ENCODE results near the gene CD27.

The CD27 gene

GRCh38 chr12:6434205-6435140 is 10.3 kb upstream of the CD27 start:
- DNase-seq = no peak

GRCh38 chr12:6435961-6436715 is 8.6 kb upstream of the CD27 start:
- DNase-seq = no peak

- DNase-seq = no peak
These were observed 7.2 kb upstream of the CD27 start for GRCh38 chr12:6437586-6437985.

GRCh38 chr12:6438345-6438744 is 6.4 kb upstream of the CD27 start:
- DNase-seq = no peak

DNA sequence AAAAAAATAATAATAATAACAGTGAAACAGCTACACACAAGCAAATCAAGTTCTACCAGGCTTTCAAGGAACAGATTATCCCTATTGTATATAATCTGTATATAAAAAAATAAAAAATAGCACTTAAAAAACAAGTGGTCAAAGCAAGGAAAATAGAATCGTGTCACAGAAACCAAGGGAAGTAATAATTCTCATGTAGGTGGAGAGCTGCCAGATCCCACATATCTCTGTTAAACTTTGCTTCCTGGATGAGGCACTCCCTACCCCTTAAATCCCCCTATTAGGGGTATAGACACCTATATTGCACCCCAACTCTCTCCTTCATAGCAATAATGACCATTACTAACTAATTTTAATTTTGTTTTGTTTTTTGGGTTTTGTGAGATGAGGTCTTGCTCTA is 4.4 kb upstream of the CD27 start:
- no peak for DNase-seq

- no peak for DNase-seq
These were observed 1.9 kb upstream of the CD27 start for GRCh38 chr12:6442836-6443235.

GRCh38 chr12:6443361-6443983 is 1.3 kb upstream of the CD27 start:
- no peak for DNase-seq

DNA sequence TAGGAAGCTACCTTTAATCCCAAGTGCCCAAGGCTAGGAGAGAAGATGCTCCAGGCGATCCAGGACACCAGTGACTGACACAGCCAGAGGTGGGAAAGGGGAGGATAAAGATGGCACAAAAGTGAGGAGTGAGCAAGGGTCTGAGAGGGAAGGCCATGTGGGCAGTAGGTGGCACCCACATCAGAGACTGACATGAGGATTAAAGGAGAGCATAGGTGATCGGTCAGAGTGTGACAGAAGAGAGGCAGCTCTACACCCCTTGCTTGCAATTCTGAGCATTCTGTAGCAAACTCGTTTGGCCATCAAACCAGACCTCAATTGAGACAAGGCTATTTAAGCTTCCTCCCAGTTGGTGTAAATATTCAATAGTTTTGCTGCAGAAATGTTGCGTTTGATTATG is 724 bp upstream of the CD27 start:
- DNase-seq = no peak

DNA sequence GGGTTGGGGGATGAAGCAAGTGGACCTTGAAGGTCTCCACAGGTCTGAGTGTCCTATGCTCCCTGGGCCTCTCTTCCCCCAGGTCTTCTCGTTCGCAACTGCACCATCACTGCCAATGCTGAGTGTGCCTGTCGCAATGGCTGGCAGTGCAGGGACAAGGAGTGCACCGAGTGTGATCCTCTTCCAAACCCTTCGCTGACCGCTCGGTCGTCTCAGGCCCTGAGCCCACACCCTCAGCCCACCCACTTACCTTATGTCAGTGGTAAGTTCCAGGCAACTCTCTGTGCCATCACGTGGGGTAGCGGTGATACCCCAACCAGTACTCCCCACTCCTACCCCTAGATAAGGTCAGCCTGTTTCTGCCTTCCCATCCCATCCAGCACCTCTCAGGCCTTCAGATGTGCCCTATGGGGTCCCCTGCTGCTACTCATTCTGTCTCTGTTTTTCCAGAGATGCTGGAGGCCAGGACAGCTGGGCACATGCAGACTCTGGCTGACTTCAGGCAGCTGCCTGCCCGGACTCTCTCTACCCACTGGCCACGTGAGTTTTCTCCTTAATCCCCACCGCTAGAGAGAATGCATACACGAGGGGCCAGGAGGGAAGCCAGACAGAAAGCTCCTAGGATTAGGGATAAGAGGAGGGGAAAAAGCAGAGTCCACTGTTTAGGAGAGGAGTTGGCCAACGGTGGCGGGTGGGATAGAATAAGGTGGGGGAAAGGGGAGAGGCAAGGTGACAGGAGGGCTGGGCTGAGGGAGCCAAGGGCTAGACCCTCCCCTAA is 5.5 kb downstream of the CD27 start:
- DNase-seq = no peak

DNA sequence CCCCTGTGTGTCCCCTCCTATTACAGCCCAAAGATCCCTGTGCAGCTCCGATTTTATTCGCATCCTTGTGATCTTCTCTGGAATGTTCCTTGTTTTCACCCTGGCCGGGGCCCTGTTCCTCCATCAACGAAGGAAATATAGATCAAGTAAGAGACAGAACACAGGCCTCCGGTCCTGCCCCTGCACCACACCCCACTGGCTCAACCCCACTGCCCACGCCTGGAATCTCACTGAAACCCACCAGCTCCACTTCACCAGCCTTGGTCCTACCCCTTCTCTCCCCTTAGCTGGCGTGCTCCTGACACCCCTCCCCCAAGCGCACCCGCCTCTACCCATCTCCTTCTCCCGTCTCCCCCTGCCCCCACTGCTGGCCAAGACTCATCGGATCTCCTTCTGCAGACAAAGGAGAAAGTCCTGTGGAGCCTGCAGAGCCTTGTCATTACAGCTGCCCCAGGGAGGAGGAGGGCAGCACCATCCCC is 6.2 kb downstream of the CD27 start:
- no peak for DNase-seq

GRCh38 chr12:6451348-6452244 is 6.8 kb downstream of the CD27 start, which contains the start of gene TAPBPL:
TAPBPL (plus strand) TSS chr12:6452042; CDS start chr12:6452249, 207 bp downstream.
- peak; percentile 63 for DNase-seq

DNA sequence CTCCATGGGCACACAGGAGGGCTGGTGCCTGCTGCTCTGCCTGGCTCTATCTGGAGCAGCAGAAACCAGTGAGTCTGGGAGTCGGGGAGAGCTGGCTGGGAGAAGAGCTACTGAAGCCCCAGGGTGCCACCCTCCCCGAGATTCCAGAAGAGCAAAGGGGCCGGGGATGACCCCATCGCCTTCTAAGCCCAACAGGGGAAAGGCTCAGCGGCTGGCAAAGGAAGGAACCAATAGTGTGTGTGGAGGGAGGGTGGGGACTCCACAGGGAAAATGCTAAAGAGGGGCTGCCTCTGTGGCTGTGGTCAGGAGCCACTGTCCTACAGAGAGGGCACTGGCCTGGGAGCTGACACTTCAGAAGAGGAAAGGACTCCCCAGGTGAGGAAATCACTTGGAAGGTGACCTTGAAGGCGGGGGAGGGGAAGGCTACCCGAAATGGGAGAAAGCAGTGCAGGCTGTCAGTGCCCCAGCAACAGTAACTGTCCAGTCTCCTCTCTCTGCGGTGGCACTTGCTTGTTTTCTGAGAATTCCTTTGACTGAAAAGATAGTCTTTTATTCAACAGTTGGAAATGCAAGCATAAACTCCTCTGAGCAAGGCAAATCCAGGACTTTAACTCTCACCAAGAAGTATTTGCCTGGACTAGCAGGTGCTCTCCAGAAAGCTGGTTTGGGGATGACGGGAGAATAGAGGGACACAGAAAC is 7.6 kb downstream of the CD27 start:
- no peak for DNase-seq

DNA sequence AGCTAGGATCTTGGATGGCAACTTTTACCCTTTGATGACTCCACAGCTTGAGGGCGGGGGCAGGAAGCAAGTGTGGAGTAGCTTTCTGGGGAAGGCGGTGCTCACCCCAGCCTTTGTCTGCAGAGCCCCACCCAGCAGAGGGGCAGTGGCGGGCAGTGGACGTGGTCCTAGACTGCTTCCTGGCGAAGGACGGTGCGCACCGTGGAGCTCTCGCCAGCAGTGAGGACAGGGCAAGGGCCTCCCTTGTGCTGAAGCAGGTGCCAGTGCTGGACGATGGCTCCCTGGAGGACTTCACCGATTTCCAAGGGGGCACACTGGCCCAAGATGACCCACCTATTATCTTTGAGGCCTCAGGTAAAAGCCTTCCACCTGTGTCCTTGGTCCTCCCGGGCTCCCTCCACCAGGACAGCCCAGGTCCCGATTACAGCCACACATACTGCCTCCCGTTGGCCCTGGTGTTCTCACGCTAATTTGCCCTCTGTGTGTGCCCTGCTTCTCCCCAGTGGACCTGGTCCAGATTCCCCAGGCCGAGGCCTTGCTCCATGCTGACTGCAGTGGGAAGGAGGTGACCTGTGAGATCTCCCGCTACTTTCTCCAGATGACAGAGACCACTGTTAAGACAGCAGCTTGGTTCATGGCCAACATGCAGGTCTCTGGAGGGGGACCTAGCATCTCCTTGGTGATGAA is 8.3 kb downstream of the CD27 start:
- DNase-seq = no peak

GRCh38 chr12:6457220-6457945 is 12.6 kb downstream of the CD27 start:
- no peak for DNase-seq

- no peak for DNase-seq
These were observed 13.7 kb downstream of the CD27 start for GRCh38 chr12:6458281-6459003.

DNA sequence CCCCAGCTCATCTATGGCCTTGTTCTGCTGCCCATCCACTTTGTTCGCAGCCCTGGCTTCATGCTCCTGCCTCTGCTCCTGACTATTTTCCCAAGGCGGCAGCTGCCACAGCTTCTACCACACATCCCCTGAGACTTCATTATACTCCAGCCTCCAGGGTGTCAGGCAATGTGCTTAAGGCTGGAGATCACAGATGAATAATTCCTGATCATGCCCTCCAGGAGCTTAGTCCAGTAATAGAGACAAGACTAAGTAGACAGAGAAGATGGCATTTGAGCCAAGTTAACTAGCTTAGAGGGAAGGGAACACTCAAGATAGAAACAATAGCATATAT is 14.2 kb downstream of the CD27 start:
- no peak for DNase-seq

- no peak for DNase-seq
These were observed 16.1 kb downstream of the CD27 start for GRCh38 chr12:6460751-6461371.

Data from GF-D8 (cell line).